Adrenal gland (tissue), 5 donors: Measurements from ENCODE around the gene PITPNB.

ENCODE experiments used
- CTCF ChIP-seq, 6 experiments: fragments of 450-650 bp in 4 of 6; fragments of 200-600 bp in 2 of 6; sonication (generic) in 1 of 6; IDR thresholded peaks; 1 replicate in 5 of 6; 2 replicates in 1 of 6; pipeline versions ENCODE4 v1.5.1 to v1.8.0; 2016 to 2021; ENCODE audit warnings: antibody characterized with exemption in 6 of 6, mild to moderate bottlenecking in 2 of 6, moderate library complexity in 1 of 6
- POLR2A ChIP-seq, 2 donors: fragments of 450-650 bp; IDR thresholded peaks; one replicate each; pipeline ENCODE4 v1.6.1; 2017; ENCODE audit warnings: antibody characterized with exemption in 2 of 2, mild to moderate bottlenecking in 2 of 2, moderate library complexity in 1 of 2
- donor health status: DM: no; HTN: no; CAD: no.

GRCh38 chr22:27865496-27865895 lies 53.6 kb downstream of the PITPNB start:
- TF ChIP-seq CTCF (IDR thresholded peaks at IDR 0.05): no peak
- no peak for TF ChIP-seq POLR2A (IDR thresholded peaks at IDR 0.05)
